DOHH2 (cell line): Measurements from ENCODE around the gene OR51B6.
A peak's percentile ranks its signal among the peaks of the same experiment; 100 is the strongest.

Experiments used
- EZH2phosphoT487 ChIP-seq: fragments of 200-600 bp; sonication (generic); IDR thresholded peaks from 2 replicates; pipeline ENCODE4 v1.6.1; 2017; ENCODE audit warnings: borderline replicate concordance, mild to moderate bottlenecking, antibody characterized with exemption, low read length, moderate library complexity, mixed read lengths
- TF ChIP-seq, protein P1 (sequence below): fragments of 200-600 bp; sonication (generic); IDR thresholded peaks from one replicate; pipeline ENCODE4 v1.5.1; 2014; ENCODE audit warnings: antibody characterized with exemption, mild to moderate bottlenecking, low read depth, low read length; ENCODE audit not compliant: poor library complexity, severe bottlenecking

DNA sequence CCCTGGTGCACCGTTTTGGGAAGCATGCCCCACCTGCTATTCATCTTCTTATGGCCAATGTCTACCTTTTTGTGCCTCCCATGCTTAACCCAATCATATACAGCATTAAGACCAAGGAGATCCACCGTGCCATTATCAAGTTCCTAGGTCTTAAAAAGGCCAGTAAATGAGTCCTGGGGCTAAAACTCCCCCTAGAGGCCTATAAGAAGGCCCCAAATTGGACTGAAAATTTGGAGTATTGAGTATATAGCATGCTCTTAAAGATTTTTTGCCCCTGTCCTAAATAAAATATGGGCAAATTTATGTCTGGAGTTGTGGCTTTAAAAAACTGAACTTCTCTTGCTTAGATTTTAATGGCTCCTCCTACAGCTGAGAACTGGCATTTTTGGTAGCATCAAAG, 38.9 kb downstream of the OR51B6 start:
- TF ChIP-seq, protein P1, sequence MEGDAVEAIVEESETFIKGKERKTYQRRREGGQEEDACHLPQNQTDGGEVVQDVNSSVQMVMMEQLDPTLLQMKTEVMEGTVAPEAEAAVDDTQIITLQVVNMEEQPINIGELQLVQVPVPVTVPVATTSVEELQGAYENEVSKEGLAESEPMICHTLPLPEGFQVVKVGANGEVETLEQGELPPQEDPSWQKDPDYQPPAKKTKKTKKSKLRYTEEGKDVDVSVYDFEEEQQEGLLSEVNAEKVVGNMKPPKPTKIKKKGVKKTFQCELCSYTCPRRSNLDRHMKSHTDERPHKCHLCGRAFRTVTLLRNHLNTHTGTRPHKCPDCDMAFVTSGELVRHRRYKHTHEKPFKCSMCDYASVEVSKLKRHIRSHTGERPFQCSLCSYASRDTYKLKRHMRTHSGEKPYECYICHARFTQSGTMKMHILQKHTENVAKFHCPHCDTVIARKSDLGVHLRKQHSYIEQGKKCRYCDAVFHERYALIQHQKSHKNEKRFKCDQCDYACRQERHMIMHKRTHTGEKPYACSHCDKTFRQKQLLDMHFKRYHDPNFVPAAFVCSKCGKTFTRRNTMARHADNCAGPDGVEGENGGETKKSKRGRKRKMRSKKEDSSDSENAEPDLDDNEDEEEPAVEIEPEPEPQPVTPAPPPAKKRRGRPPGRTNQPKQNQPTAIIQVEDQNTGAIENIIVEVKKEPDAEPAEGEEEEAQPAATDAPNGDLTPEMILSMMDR, result peak; percentile 25
- no peak for TF ChIP-seq EZH2phosphoT487
